ENCODE results near the gene GLYR1.
"Not testable (repeated sequence)": the region's sequence is repeated elsewhere in the genome, so short reads cannot be mapped to it uniquely, and the experiment has no call there.

GLYR1 gene

DNA sequence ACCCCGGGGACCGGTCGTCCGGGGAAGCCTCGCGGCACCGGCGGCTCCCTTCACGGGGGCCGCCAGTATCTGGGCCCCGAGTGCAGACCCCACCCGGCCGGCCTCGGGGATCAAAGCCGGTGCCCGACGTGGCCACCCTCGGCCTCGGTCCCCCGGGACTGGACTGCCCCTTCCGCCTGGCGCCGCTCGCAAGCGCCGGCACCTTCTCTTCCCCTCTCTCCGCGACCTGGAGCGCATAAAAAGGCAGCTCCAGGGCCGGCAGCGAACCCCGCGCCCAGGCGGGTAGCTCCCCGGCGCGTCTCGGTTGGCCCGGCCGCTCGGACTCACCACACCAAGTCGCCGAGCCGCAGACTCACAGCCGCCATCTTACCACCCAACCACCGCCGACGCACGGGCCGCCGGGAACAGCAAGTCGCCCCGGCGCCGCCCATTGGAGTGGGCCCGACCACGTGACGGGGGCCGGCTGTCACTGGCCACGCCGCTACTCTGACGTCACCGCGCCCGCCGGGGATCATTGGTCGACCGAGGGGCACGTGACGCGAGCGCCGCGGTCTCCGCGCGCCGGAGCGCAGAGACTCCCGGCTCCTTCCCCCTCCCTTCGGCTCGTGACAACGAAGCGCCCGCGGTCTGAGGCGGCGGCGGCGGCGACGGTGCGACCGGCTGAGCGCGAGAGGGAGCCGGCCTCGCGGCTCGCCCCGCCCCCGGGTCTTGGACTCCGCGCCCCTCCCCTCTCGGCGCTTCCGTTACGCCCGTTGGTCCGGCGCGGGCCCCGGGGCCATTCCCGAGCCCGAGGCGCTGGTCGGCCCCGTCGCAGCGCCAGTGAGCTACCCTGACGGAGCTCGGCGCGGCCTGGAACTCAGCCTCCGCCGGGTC, at the start of gene GLYR1, which contains the start of gene UBN1:
GLYR1 (minus strand) TSS at position 388 of the 873 bp plus-strand sequence; CDS start at position 365, 23 bp downstream.
UBN1 (plus strand) TSS at position 581 of the 873 bp plus-strand sequence. CDS start 5,437 bp downstream, outside the sequence.
- peak; percentile 97 for DNase-seq

DNA sequence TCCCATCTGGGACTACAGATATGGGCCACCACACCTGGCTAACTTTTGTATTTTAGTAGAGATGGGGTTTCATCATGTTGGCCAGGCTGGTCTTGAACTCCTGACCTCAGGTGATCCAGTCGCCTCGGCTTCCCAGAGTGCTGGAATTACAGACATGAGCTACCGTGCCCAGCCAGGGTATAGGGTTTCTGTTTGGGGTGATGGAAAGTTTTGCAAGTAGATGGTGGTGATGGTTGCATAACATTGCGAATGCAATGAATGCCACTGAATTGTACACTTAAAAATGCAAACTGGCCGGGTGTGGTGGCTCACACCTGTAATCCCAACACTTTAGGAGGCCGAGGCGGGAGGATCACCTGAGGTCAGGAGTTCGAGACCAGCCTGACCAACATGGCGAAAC, 49.7 kb upstream of the GLYR1 start:
- not testable (repeated sequence) for DNase-seq

DNA sequence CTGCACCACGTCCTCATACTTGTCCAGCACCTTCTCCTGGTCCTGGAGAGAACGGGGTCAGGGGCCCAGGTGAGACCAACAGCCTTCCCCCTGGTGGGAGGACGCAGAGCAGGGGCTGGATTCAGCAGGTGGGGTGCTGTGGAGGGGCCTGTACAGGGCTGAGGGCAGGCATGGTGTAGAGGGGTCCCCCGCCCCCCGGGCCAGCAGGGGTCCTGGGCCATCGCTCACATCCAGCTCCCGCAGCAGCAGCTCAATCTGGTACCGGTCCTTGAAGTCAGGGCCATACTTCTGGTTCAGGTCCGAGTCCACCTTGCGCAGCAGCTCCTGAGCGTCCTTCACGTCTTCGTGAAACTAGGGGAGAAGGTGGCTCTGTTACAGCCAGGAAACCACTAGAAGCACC, 48.3 kb upstream of the GLYR1 start:
- DNase-seq, result no peak

DNA sequence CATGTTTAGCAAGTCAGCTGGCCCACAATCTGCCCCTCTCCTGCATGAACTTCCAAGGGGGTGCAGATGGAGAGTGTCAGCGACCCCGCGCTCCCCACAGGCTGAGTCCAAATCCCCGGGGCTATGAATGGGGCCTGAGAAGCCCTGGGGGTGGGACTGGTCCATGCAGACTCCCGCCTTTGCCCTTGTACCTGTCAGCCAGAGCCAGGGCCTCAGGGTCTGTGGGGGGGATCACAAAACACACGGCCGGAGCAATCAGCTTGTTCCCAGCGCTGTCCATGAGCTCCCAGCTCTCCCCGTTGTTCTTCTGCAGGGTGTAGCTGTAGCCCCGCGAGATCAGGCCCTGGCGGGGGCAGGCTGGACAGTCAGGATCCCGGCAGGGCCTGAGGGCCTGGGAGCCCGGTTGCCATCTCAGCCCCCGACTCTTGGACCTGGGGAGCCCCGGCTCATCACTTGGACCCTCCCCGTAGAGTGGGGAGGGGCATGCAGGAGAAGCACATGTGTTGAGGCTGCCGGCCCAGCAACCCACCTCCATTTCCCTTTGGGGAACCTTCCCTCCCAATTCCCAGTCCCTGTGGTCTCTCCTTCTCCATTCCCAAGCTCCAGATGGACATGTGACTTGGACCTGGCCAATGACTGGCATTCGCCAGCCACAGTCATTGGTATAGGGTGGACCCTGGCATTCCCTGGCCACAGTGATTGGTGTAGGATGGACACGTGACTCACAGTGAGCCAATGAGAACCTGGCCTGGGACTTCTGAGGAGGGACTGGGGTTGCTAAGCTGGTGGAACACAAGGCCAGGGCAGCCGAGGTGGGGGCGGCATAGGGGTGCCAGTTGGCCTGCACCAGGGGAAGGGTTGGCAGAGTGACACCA, 47.4 kb upstream of the GLYR1 start:
- DNase-seq, result no peak

DNA sequence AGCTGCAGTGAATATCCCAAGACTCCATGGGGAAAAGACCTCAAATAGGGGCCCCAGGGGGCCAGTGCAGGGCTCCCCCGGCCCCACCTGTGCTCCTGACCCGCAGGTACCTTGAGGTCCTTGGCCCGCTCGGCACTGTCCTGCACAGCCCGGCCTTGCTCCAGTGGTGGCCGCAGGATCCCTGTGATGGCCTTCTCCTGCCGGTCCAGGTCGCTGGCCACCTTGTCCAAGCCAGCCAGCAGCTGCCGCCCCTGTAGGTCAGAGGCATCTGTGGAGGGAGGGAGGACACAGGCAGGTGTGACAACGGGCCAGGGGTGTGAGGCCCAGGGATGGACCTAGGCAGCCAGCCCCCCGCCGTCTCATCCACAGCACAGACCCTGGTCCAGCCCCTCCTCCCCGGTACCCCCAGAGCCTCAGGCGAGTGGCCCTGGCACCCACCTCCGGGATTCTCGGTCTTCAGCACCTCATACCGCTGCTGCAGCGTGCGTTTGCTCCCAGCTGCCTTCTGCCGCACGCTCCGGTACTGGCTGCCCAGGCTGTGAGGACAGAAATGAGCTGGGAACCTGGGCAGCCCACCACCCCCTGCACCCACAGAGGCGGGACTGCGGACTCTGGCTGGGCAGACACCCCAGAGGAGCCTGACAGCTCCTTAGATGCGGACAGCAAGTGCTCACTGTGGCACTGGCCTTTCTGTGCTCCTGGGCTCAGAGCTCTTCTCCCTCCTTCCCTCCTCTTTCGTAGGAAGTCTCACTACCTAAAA, 46.2 kb upstream of the GLYR1 start:
- DNase-seq, result no peak

DNA sequence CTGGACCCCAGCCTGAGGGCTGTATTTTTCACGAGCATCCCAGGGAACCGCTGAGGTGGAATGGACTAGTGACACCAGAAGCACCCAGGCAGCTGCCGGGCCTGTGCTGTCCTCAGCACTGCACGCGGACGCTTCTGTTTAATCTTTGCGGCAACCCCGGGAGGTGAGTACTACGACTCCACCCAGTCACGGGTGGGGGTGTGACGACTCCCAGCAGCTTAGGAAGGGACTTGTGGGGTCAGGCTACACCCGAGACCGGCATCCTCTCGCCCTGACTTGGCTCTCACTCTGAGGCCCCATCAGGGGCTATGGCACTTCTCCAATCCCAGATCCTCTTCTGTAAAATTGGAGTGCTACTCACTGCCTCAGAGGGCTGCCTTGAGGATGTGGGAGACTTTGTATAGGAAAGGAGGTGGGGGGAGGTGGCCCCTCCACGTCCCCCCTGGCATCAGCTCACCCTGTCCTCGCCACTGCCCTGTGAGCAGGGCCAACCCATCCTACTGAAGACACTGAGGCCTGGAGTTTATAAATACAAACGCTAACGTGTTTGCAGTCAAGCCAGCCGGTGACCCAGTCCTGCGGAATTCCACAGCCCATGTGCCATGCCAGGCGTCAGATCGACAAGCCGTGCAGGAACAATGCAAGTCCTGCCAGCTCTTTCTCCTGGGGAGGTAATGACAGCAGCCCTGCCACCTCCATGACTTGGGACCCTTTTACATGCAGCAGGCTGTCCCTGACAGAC, 45.4 kb upstream of the GLYR1 start:
- DNase-seq, result no peak

DNA sequence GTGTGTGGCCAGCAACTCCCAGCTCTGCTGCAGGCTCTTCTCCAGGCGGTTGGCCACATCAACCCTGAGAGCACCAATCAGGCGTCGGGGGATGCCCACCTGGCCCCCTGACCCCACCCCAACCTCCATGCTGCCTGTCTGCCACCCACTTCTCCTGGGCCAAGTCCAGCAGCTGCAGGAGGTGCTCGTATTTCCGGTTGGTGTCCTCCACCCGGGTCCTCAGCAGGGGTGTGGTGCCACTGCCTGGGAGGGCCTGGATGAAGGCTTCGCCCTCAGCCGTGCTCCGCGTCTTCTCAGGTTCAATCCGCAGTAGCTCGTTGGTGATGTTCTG, 44.8 kb upstream of the GLYR1 start:
- no peak for DNase-seq

DNA sequence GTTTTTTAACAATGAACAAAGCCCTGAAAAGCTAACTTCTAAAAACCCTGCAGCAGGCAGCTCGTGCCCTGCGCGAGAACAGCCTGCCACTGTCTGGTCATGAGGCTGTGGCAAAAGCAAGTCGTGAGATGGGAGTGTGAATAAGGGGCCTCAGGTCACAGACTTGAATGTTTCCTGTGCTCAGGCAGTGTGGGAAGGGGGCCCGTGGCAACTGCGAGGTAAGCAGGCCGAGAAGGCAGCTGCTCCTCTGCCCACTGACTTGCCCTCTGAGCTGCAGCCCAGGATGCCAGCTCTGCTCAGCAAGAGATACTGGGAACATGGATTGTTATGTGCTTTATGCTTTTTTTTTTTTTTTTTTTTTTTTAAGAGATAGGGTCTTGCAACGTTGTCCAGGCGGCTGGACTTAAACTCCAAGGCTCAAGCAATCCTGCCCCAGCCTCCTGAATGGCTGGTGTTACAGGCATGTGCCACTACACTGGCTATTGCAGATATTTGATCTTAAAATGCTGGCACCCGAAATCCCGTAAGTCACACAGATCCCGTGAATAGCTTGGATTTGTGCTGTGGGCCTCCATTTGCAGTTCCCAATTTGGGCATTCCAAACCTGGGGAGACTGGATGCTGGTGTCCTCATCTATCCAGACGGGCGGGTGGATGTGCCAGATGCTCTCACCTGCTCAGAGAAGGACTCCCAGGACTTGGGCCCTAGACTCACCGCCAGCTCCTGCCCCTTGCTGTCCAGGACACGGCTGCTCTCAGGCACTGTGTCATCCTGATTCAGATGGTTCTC, 44.2 kb upstream of the GLYR1 start:
- no peak for DNase-seq

DNA sequence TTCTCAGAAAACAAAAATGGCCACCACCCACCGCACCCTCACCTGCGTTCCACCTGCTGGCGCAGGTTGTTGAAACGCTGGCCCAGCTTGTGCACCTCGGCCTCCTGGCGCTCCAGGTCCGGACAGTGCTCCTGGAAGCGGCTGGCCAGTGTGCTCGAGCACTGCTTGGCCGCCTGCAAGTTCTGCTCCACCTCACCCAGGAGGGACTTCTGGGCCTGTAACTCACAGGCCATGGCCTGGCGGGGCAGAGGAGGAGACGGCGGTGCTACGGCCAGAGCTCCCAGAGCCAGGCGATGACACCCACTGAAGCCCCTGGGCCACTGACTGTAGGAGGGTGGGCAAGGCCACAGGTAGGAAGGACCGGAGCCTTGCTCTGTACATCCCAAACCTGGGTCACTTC, 43.6 kb upstream of the GLYR1 start:
- no peak for DNase-seq

DNA sequence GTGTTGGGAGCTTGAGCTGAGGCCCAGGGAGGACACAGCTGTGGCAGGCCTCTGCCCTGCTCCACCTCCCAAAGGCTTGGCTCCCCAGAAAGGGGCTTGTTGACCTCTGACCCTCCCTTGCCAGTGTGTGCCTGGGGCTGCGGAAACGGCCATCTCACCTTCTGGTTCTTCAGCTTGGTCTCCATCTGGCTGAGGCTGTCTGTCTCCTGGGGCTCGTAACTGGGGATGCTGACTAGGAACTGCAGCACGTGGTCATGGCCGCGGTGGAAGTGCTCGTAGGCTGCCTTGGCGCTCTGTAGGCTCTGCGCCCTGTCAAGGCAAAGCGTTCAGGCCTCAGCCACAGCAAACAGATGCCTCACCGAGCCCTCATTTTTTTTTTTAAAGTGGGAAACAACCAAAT, 42.9 kb upstream of the GLYR1 start:
- no peak for DNase-seq

DNA sequence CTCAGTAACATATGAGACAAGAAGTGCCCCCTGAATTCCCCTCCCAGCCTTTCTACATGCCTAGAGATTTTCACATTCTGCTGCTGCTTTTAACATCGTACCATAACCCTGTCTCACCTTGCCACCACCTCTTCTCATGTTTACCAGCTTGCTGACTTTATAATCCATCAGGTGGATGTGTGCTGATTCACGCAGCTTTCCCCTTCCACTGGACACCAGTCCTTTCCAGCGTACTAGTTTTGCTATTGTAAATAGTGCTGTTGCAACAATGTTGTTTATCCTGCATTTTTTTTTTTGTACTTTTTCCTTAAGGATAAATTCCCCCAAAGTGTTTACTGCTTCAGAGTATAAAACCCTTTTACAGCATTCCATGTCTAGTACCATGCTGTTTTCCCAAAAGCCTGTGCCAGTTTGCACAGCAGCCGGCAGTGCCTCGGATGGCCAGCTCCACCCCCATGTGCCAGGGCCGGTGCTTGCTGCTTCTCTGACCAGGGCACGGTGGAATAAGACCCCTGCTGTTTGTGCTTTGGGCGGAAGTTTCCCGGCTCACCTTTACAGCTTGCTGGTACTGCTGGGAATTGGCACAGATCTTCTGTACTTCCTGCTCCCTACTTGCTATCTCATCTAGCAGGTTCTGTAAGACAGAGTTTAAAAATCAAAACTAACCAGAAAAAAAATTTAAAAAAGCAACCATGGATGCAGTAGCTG, 41.5 kb upstream of the GLYR1 start:
- DNase-seq, result no peak

DNA sequence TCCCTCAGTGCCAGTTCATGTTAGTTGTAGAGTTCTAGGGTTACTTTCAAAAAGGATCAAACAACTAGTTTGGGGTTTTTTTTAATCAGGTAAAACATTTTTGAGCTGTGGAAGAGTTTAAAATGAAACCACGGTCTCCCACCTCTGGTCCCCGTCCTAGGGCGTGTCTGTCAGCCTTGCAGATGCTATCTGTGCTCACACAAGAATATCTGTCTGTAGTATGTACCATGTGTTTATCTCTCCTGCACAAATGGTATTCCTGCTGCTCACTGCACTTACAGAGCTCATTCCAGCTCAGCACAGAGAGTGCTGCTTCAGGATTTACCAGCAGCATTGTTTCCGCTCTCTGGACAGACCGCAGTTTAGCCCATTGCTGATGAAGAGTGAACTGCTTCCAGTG, 39.1 kb upstream of the GLYR1 start:
- no peak for DNase-seq

DNA sequence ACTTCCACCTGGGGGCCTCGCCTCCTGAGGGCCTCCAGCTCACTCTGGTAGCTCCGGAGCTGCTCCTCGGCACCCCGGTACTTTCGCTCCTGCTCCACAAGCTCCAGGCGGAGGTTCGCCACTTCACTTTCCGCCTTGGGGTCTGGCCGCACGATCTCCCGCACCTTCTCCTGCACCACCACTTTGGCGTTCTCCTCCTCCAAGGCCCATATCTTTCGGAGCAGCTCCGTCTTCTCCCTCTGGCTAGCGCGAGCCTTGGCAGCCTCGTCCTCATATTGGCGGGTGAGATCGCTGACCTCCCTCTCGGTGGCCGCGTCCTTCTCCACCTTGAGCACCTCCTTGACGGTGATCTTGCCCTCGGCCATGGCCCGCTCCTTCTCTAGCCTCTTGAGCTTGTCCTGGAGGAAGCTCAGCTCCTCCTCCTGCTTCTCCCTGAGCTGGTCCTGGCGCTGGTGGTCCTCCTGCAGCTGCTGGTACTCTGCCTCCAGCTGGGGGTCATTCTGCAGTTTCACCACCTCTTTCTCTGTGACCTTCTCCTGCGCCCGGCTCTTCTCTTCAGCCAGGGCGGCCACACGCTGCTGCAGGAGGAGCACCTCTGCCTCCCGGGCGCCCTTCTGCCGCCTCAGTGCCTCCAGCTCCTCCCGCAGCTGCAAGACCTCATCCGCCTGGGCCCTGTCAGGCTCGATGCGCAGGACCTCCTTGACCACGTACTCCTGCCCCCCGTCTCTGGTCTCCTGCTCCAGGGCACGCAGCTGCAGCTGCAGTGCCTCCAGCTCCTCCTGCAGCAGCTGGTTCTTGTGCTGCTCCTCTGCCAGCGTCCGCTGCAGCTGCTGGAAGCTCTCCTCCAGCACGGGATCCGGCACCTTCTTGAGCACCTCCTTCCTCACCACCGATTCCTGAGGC, 38.1 kb upstream of the GLYR1 start:
- no peak for DNase-seq

DNA sequence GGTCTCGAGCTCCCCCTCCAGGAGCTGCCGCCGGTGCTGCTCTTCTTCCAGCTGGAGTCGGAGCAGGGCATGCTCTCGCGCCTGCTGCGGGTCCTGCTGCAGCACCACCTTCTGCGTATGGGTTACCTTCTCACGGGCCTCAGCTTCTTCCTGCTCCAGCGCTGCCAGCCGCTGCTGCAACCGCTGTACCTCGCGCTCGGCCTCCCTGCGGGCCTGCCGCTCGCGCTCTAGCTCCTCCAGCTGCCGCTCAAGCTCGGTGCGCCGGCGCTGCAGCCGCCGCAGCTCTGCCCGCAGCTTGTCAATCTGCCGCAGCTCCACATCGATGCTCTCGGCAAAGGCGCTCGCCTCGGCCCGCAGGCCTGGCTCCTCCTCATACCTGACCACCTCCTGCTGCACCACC, 37.1 kb upstream of the GLYR1 start:
- DNase-seq, result no peak

DNA sequence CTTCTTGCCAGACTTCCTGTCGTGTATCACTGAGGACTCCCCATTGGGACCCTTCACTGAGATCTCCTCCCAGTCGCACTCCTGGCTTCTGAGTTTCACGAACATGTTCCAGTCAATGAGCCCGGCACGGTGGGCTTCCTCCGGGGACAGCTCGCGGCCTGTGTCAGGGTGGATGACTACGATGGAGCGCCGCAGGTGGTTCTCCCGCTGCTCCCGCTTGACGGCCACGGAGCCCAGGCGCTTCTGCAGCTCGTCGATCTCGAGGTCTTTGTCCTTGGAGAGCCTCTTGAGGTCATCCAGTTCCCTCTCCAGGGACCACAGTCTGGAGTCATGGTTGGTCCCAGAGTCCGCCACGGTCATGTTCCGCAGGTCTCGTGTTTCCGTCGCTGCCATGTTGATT, 36.4 kb upstream of the GLYR1 start:
- no peak for DNase-seq

DNA sequence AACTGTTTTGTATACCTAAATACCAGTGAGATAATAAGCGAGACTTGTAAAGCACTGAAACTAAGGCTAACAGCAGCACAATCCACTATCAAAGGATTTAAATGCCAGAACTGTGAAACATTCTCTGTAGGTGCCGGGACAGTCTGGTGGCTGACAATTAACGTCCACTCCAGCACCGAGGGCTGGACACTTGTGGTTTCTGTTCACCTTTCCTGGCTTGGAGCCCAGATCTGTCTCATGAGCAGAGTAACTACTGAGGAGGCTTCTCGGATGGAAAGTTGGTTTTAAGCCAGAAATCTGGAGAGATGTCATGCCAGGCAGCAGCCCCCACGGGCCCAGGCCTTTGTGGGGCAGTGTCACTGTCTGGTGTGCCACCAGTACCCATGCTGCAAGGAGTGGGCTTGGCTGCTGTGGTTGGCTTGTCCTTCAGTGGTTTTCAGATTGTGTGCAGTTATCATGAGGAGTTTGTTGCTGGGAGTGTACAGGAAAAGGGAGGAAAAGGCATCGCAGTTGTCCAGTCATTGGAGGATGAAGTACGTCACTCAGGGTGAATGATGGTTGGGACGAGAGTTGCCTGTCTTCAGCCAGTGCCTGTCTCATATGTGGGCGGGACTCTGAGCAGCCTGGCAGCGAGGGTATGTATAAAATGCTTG, 35.7 kb upstream of the GLYR1 start:
- peak; percentile 45 for DNase-seq

DNA sequence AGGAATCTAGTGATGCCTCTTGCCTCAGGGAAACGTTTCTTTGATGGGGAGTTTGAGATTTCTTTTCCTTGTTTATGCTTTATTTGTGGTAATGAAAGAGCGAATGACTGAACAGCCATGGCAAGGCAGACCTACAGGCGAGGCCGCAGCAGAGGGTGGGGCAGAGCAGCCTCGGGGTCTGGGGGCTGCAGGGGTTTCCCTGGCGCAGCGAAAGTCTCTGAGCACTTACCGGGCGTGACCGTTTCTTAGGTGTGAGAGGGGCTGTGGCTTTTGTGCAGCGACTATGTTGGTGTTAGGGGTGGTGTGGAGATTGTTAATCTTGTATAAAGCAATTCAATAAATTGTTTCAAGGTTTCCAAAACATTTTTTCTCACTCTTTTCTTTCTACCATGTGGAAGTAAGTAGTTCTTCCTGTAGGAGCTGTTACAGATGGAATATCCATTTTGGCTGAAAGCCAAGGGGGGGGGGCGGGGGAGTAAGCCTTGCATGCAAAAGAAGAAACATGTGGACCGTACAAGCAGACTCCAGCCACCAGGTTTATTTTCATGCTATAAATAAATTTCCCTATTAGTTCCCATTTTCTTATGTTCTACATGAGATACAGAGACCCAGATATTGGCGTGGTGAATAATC, 35.0 kb upstream of the GLYR1 start:
- DNase-seq, result peak; percentile 15

DNA sequence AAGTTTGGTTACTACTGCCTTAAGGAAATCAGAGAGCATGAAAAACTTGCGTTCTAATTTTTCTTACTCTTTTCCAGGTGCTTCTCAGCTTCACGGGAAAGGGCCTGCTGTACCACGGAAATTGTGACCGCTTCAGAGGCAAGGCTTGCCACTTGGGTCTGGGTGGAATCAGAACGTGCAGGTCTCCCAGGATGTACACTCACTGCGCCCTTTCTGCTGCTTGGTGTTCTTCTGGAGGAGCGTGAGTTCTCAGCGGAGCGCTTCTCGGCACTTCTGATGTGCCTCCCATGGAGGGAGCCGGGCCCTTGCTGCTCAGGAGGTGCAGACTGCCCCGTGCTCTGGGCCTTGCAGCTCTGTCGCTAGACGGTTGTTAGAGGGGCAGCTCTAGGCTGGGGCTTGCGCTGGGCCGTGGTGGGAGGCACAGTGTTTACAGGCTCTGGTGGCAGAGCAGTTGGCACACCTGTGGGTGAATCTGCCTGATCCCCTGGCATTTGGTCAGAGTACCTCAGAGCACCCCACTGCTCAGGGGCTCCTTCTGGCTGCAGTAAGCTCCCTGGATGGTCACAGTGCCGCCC, 33.0 kb upstream of the GLYR1 start:
- no peak for DNase-seq

Measured in NCI-H2227 treated with DMSO at 0.1 percent for 48 hours (cell line).